HEK293 (cell line): ENCODE data around the gene DRC7.

ENCODE experiments used
- CTCF ChIA-PET: fragments of 350-600 bp; formaldehyde crosslinking; extraction: SDS; loops from one replicate; lab custom pipeline; 2021; ENCODE audit warnings: antibody characterized with exemption; lab: Yijun Ruan, JAX
- POLR2A ChIA-PET: fragments of 300-600 bp; formaldehyde crosslinking; extraction: SDS; loops from one replicate; lab custom pipeline; 2020; ENCODE audit warnings: antibody characterized with exemption, inconsistent platforms; lab: Yijun Ruan, JAX
- H3K27ac ChIP-seq: fragments of 200-500 bp; sonication (Bioruptor generic); 2 replicates; pipeline ENCODE4 v1.5.1; 2014; ENCODE audit warnings: low read depth, low read length, control low read depth, inconsistent platforms; ENCODE audit errors: extremely low read depth
- H3K36me3 ChIP-seq, 2 experiments: fragments of 200-500 bp in 1 of 2; sonication (Bioruptor generic) in 1 of 2; 1 replicate in 1 of 2; 2 replicates in 1 of 2; pipeline ENCODE4 v1.5.1; 2014 to 2017; ENCODE audit warnings: inconsistent platforms in 2 of 2, low read length in 2 of 2; ENCODE audit not compliant: control insufficient read depth in 2 of 2, insufficient read depth in 1 of 2
- H3K4me1 ChIP-seq: fragments of 200-500 bp; sonication (Bioruptor generic); 2 replicates; pipeline ENCODE4 v1.5.1; 2014; ENCODE audit warnings: mild to moderate bottlenecking, low read length, inconsistent platforms; ENCODE audit not compliant: control insufficient read depth, insufficient read depth
- H3K4me3 ChIP-seq: 2 replicates; pipeline ENCODE4 v1.5.1; 2011; ENCODE audit warnings: low read depth, mild to moderate bottlenecking, control low read depth, low read length, moderate library complexity
- H3K9me3 ChIP-seq: fragments of 200-500 bp; sonication (Bioruptor generic); 2 replicates; pipeline ENCODE4 v1.5.1; 2014; ENCODE audit warnings: low read depth, low read length, inconsistent platforms; ENCODE audit not compliant: control insufficient read depth, insufficient read depth
- AEBP2 ChIP-seq: fragments of 450-650 bp; formaldehyde crosslinking; IDR thresholded peaks from 2 replicates; pipeline ENCODE4 v1.5.1; 2016; ENCODE audit warnings: missing biosample characterization, missing genetic modification characterization, borderline replicate concordance
- EGR2 ChIP-seq: fragments of 450-650 bp; formaldehyde crosslinking; IDR thresholded peaks from 2 replicates; pipeline ENCODE4 v1.5.1; 2016; ENCODE audit warnings: low read depth, missing biosample characterization, missing genetic modification characterization
- ELK4 ChIP-seq: IDR thresholded peaks from 2 replicates; pipeline ENCODE4 v1.6.1; 2011; ENCODE audit warnings: mild to moderate bottlenecking, low read depth, low read length, borderline replicate concordance
- KLF1 ChIP-seq: fragments of 450-650 bp; formaldehyde crosslinking; IDR thresholded peaks from 2 replicates; pipeline ENCODE4 v1.5.1; 2016; ENCODE audit warnings: missing biosample characterization, missing genetic modification characterization
- KLF8 ChIP-seq: fragments of 450-650 bp; formaldehyde crosslinking; IDR thresholded peaks from 2 replicates; pipeline ENCODE4 v1.5.1; 2016; ENCODE audit warnings: missing biosample characterization, missing genetic modification characterization
- SP3 ChIP-seq: fragments of 450-650 bp; formaldehyde crosslinking; IDR thresholded peaks from 2 replicates; pipeline ENCODE4 v1.5.1; 2016; ENCODE audit warnings: missing biosample characterization, missing genetic modification characterization
- SP7 ChIP-seq: fragments of 450-650 bp; formaldehyde crosslinking; IDR thresholded peaks from 2 replicates; pipeline ENCODE4 v1.5.1; 2016; ENCODE audit warnings: missing biosample characterization, missing genetic modification characterization
- ZBTB1 ChIP-seq: fragments of 450-650 bp; formaldehyde crosslinking; IDR thresholded peaks from 2 replicates; pipeline ENCODE4 v1.5.1; 2016; ENCODE audit warnings: missing biosample characterization, missing genetic modification characterization
- ZFHX2 ChIP-seq: fragments of 450-650 bp; formaldehyde crosslinking; conservative IDR thresholded peaks from 2 replicates; pipeline ENCODE4 v1.5.1; 2016; ENCODE audit warnings: missing biosample characterization, missing genetic modification characterization
- ZNF121 ChIP-seq: fragments of 450-650 bp; formaldehyde crosslinking; IDR thresholded peaks from 2 replicates; pipeline ENCODE4 v1.5.1; 2016; ENCODE audit warnings: missing biosample characterization, missing genetic modification characterization
- ZNF132 ChIP-seq: fragments of 450-650 bp; formaldehyde crosslinking; IDR thresholded peaks from 2 replicates; pipeline ENCODE4 v1.5.1; 2017; ENCODE audit warnings: missing biosample characterization, missing genetic modification characterization, borderline replicate concordance
- ZNF274 ChIP-seq, 2 experiments: fragments of 200-500 bp in 1 of 2; fragments of 450-650 bp in 1 of 2; sonication (Bioruptor generic) in 1 of 2; formaldehyde crosslinking in 1 of 2; IDR thresholded peaks; 2 replicates each; pipeline versions ENCODE4 v1.5.1 to v1.6.1; 2014 to 2016; ENCODE audit warnings: borderline replicate concordance in 1 of 2, inconsistent platforms in 1 of 2, low read length in 1 of 2, missing biosample characterization in 1 of 2, missing genetic modification characterization in 1 of 2
- ZNF292 ChIP-seq: fragments of 450-650 bp; formaldehyde crosslinking; IDR thresholded peaks from 2 replicates; pipeline ENCODE4 v1.5.1; 2016; ENCODE audit warnings: low read depth, missing biosample characterization, missing genetic modification characterization, borderline replicate concordance
- ZNF391 ChIP-seq: fragments of 450-650 bp; formaldehyde crosslinking; IDR thresholded peaks from 2 replicates; pipeline ENCODE4 v1.5.1; 2016; ENCODE audit warnings: low read depth, missing biosample characterization, missing genetic modification characterization, borderline replicate concordance
- ZNF416 ChIP-seq: fragments of 450-650 bp; formaldehyde crosslinking; IDR thresholded peaks from 2 replicates; pipeline ENCODE4 v1.5.1; 2016; ENCODE audit warnings: missing biosample characterization, missing genetic modification characterization
- ZNF433 ChIP-seq: fragments of 450-650 bp; formaldehyde crosslinking; IDR thresholded peaks from 2 replicates; pipeline ENCODE4 v1.5.1; 2016; ENCODE audit warnings: missing biosample characterization, missing genetic modification characterization, low read depth
- ZNF510 ChIP-seq: fragments of 450-650 bp; formaldehyde crosslinking; IDR thresholded peaks from 2 replicates; pipeline ENCODE4 v1.5.1; 2018; ENCODE audit warnings: mild to moderate bottlenecking, missing genetic modification characterization, missing biosample characterization; ENCODE audit not compliant: insufficient replicate concordance
- ZNF514 ChIP-seq: fragments of 450-650 bp; formaldehyde crosslinking; IDR thresholded peaks from 2 replicates; pipeline ENCODE4 v1.5.1; 2016; ENCODE audit warnings: missing biosample characterization, missing genetic modification characterization
- ZNF560 ChIP-seq: fragments of 450-650 bp; formaldehyde crosslinking; IDR thresholded peaks from 2 replicates; pipeline ENCODE4 v1.5.1; 2017; ENCODE audit warnings: missing biosample characterization, missing genetic modification characterization, borderline replicate concordance
- ZNF580 ChIP-seq: fragments of 450-650 bp; formaldehyde crosslinking; IDR thresholded peaks from 2 replicates; pipeline ENCODE4 v1.5.1; 2016; ENCODE audit warnings: missing biosample characterization, missing genetic modification characterization
- ZNF626 ChIP-seq: fragments of 450-650 bp; sonication (Bioruptor Pico); formaldehyde crosslinking; IDR thresholded peaks from 2 replicates; pipeline ENCODE4 v1.5.1; 2018; ENCODE audit warnings: missing biosample characterization, missing genetic modification characterization, inconsistent platforms
- ZNF664 ChIP-seq: fragments of 450-650 bp; formaldehyde crosslinking; IDR thresholded peaks from 2 replicates; pipeline ENCODE4 v1.5.1; 2016; ENCODE audit warnings: missing biosample characterization, missing genetic modification characterization
- ZNF837 ChIP-seq: fragments of 450-650 bp; formaldehyde crosslinking; IDR thresholded peaks from 2 replicates; pipeline ENCODE4 v1.5.1; 2016; ENCODE audit warnings: missing biosample characterization, missing genetic modification characterization
- ZSCAN23 ChIP-seq: fragments of 450-650 bp; formaldehyde crosslinking; IDR thresholded peaks from 2 replicates; pipeline ENCODE4 v1.5.1; 2016; ENCODE audit warnings: missing biosample characterization, missing genetic modification characterization

Gene DRC7

GRCh38 chr16:57759131-57759530 is 64.5 kb downstream of the DRC7 start:
- Histone ChIP-seq H3K4me3 (no peak overlapping the region), H3K27ac (no peak overlapping the region), H3K4me1 (no peaks in the 10 kb centered on the region), H3K36me3 (peaks cover 0 to 61% of the 10 kb centered on the region in 2 experiments; a peak in 1 of 3 replicates), H3K9me3 (no peaks in the 10 kb centered on the region)
- CTCF ChIA-PET, result interaction anchor here (1.5 to 3.0 kb wide), 2 partner anchors 105 to 363 kb away, joined by 4 to 14 read pairs; no protein-coding TSS in a partner anchor
- POLR2A ChIA-PET, result no interaction called here
- no peak for TF ChIP-seq AEBP2 (tag by site-specific recombination)
- TF ChIP-seq ZNF132 (tag by site-specific recombination), result no peak
- TF ChIP-seq KLF1, result no peak
- no peak for TF ChIP-seq ZBTB1 (tag by site-specific recombination)
- no peak for TF ChIP-seq ZSCAN23 (tag by site-specific recombination)
- TF ChIP-seq ZNF514 (tag by site-specific recombination), result no peak
- TF ChIP-seq ZNF626 (tag by site-specific recombination), result no peak
- no peak for TF ChIP-seq ZNF416 (tag by site-specific recombination)
- no peak for TF ChIP-seq ZNF391
- no peak for TF ChIP-seq ZNF274 (IDR thresholded peaks at IDR 0.05; ENCODE audit: low read length)
- TF ChIP-seq ZNF274 (tag by site-specific recombination; IDR thresholded peaks at IDR 0.05; ENCODE audit: borderline replicate concordance), result no peak
- TF ChIP-seq ZNF560 (tag by site-specific recombination), result no peak
- no peak for TF ChIP-seq ZNF121 (tag by site-specific recombination)
- TF ChIP-seq ZNF837 (tag by site-specific recombination), result no peak
- TF ChIP-seq SP7 (tag by site-specific recombination), result no peak
- no peak for TF ChIP-seq ZNF510
- no peak for TF ChIP-seq ZNF580 (tag by site-specific recombination)
- TF ChIP-seq ELK4, result no peak
- no peak for TF ChIP-seq ZNF433
- TF ChIP-seq ZNF292 (tag by site-specific recombination), result no peak
- TF ChIP-seq ZNF664, result no peak

- Histone ChIP-seq H3K9me3 (no peaks in the 10 kb centered on the region), H3K4me1 (peaks cover 4% of the 10 kb centered on the region)
- TF ChIP-seq ZNF837 (tag by site-specific recombination), result no peak
- TF ChIP-seq ZBTB1 (tag by site-specific recombination), result no peak
- peak; percentile 76 for TF ChIP-seq KLF1
- TF ChIP-seq EGR2 (tag by site-specific recombination), result peak; percentile 84
- peak; percentile 99 for TF ChIP-seq ZNF664
- 0 out of 2 replicates have a peak, but pooled peaks have one; percentile 13 for TF ChIP-seq KLF8
- TF ChIP-seq ZFHX2 (tag by site-specific recombination), result peak; percentile 90
- no peak for TF ChIP-seq SP3
- TF ChIP-seq, all 188 proteins: peak for 5
- no peak overlapping the region for H3K4me3 ChIP-seq
- ChIA-PET POLR2A (interaction anchor here (0.5 to 1.6 kb wide), 2 partner anchors 11 to 23 kb away, joined by 3 to 5 read pairs; partner anchors contain the start of gene KATNB1), CTCF (interaction anchor here (0.6 to 3.0 kb wide), 4 partner anchors 104 to 362 kb away, joined by 3 to 14 read pairs (median 4); no protein-coding TSS in a partner anchor)
- H3K36me3 ChIP-seq, result peaks cover 0 to 55% of the 10 kb centered on the region in 2 experiments; a peak in 1 of 3 replicates
- H3K27ac ChIP-seq, result no peak overlapping the region
These were observed 65.1 kb downstream of the DRC7 start for GRCh38 chr16:57759541-57760356.
